Midbrain (tissue), 1 donor: ENCODE results near the gene DNAH17.

Experiments used
- DNase-seq: peaks from one replicate; lab custom pipeline; 2025; lab: John Stamatoyannopoulos, UW

DNAH17 gene

GRCh38 chr17:78575340-78575739 is 1.9 kb downstream of the DNAH17 start:
- DNase-seq, result no peak

GRCh38 chr17:78573955-78574354 is 3.2 kb downstream of the DNAH17 start:
- DNase-seq, result no peak

DNA sequence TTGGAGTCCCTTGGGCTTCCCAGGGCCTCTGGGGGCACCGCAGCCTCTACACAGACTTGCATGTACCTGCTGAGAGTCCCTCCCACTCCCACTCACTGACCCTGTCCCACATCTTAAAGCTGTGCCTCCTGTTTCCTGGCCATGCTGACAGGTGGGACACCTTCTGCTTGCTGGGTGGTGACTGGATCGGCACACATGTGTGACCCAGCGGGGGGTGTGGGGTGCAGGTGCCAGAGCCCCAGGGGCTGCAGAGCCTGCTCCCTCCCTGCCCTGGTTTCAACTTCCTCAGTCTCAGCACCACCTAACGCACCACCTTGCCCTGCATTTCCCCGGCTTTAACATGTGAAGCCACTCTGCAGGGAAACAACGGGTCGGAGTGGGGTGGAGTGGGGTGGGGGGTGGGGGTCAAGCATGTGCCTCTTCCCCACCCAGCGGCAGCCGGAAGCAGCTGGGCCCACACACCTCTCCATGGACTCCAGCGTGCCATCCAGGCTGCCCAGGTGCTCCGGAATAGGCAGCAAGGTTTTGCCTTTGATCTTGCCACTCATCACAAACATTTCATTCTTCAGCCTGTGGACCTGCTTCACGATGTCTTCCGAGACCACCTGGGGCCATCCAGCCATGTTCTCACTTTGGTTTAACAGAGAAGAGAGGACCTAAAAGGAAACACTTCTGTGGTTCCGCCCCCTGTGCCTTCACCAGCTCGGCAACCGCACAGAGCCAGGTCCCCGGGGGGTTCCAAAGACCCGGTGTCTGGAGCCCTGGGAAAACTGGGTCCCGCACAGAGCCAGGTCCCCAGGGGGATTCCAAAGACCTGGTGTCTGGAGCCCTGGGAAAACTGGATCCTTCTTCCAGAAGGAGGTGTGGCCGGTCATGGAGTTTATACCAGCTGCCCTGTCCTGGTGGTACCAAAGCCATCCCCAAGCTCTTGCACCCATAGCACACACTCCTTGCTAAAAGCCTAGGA is 4.7 kb downstream of the DNAH17 start:
- no peak for DNase-seq

DNA sequence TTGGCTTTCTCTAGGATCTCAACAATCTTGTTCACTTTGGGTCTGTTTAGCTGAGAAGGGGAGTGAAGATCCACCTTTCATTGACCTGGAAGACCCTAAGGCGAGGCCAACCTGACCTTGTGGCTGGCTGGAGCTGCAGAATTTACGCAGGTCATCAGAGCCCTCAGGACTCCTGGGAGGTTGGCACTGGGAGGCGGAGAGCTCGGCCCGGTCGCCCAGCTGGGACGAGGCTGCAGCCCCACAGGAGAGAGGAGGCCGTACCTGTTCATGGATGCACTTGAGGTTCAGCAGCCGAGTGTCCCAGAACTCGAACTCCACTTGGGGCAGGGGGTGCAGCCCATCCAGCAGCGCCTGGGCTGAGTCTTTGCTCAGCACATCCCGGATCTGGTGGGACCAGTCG is 5.9 kb downstream of the DNAH17 start:
- no peak for DNase-seq

DNA sequence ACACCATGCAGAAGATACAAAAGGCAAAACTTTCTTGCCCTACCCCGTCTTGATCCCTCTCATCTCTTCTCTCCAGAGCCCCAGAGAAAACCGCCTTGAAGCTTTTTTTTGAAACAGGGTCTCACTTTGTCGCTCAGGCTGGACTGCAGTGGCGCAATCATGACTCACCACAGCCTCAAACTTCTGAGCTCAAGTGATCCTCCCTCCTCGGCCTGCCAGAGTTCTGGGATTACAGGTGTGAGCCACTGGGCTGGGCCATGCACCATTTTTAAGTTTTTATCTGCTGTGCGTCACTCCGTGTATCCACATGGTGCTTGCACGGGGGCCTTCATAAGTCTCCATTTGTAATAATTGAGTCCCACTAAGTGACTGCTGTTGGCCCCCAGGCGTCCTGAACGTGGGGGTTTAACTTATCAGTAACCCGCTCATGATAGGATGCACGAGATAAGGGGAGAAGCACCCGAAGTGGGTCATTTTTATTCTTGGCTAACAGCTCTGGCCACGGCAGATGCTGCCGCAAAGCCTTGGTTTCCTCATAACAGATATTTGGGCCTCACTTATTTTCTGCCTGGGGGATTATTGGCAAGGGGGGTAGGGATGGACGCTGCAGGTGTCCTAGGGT is 8.6 kb downstream of the DNAH17 start:
- no peak for DNase-seq

- DNase-seq, result no peak
These were observed 9.2 kb downstream of the DNAH17 start for GRCh38 chr17:78567991-78568390.

GRCh38 chr17:78566947-78567346 is 10.2 kb downstream of the DNAH17 start:
- no peak for DNase-seq

- no peak for DNase-seq
These were observed 13.7 kb downstream of the DNAH17 start for GRCh38 chr17:78563189-78564145.

DNA sequence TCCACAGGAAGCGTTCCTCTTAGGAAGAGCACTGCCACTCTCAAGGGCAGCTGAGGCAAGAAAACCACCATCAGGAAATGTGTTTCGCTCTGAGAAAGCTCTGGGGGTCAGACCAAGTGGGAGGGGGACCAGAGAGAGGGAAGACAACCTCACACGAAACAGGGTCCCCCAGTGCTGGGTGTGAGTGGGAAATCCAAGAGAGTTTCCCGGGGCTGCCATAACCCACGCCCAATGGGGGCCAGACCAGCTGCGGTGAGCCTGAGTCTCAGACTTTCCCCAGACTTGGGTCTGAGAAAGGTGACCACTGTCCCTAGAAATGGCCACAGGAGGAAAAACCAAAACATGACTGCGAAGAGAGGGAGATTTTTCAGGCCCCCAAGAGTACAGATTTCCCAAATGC is 14.5 kb downstream of the DNAH17 start:
- no peak for DNase-seq

- no peak for DNase-seq
These were observed 16.0 kb downstream of the DNAH17 start for GRCh38 chr17:78561166-78561565.

- no peak for DNase-seq
These were observed 16.5 kb downstream of the DNAH17 start for GRCh38 chr17:78560731-78561130.

GRCh38 chr17:78559749-78560368 is 17.3 kb downstream of the DNAH17 start:
- DNase-seq, result no peak

- DNase-seq, result no peak
These were observed 18.2 kb downstream of the DNAH17 start for GRCh38 chr17:78558989-78559388.

DNA sequence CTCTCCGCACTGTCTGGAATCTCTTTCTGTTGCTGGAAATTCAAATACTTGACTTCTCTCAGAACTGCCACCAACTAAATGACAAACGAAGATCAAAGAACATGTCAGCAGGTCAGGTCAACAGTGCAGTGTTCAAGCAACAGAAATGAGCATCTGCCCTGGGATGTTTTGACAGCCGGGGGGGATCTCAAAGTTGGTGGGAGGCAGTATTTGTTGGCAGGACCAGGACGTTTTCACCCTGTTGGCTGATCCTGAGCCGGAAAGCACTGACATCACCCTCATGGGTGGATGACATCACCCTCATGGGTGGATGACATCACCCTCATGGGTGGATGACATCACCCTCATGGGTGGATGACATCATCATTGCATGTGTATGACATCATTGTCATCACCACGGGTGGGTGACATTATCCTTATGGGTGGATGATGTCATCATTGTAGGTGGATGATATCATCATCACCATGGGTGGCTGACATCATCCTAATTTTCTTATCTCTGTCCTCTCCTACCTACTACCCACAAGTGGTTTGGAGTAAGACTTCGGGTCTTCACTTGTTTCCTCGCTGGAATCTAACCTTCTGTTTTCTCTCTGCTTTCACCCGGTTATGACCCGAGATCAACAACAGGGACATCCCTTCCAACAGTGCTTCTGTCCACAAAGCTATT is 18.9 kb downstream of the DNAH17 start:
- no peak for DNase-seq

GRCh38 chr17:78557598-78558039 is 19.6 kb downstream of the DNAH17 start:
- no peak for DNase-seq

GRCh38 chr17:78556812-78557211 is 20.4 kb downstream of the DNAH17 start:
- DNase-seq, result no peak

DNA sequence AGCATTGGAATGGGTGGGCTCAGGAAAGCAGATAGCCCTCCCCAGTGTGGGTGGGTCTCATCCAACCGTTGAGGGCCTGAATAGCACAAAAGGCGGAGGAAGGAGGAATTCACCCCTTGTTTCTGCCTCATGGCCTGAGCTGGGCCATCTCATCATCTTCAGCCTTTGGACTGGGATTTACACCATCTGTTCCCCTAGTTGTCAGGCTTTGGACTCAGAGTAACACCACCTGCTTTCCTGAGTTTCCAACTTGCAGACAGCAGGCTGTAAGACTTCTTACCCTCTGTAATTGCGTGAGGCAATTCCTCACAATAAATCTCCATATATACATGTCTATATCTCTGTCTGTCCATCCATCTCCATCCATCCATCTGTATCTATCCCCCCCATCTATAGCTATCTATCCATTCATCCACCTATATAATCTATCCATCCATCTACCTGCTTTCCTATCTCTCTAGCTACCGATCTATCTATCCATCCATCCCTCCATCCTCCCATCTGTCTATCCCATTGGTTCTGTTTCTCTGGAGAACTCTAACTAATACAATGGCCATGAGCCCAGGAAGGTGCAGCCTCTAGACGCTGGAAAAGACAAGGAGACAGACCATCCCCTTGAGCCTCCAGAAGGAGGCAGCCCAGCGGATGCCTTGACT is 21.3 kb downstream of the DNAH17 start:
- DNase-seq, result no peak

DNA sequence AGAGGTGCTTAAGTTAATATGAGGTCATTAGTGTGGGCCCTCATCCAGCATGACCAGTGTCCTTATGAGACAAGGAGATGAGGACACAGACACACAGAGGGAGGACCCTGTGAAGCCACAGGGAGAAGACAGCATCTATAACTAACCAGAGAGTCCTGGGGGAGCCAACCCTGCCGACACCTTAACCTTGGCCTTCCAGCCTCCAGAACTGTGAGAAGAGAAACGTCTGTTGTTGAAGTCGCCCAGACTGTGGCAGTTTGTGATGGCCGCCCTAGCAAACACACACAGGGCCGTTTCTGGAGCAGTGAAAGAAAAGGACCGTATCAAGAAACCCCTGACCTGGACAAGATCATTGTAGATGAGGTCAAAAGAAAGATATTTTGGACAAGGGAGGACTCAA is 26.7 kb downstream of the DNAH17 start:
- DNase-seq, result no peak

- no peak for DNase-seq
These were observed 28.5 kb downstream of the DNAH17 start for GRCh38 chr17:78548725-78549124.

DNA sequence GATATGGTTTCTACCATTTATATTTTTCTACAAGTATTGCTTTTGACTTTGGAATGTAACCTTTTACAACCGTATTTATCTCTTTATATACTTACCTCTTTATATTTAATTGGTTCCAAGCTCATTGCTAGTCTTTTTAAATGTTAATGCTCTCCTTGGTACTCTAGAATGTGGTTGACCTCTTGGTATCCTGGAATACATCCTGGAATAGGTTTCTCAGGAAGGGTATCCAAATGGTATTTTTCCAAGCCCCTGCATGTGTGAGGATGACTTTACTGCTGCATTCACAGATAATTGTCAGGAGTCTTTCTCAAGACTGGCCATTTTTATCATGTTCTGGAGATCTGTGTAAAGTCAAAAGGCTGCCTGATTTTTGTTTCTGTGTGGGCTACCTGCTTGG is 30.2 kb downstream of the DNAH17 start:
- no peak for DNase-seq

- no peak for DNase-seq
These were observed 30.7 kb downstream of the DNAH17 start for GRCh38 chr17:78546476-78546875.
